H1 (cell line): ENCODE data around the gene TMEM236. TPM values are rescaled to one million over a fixed set of nuclear protein-coding genes. Genes with fewer than 3 reads are reported as not detected.

ENCODE experiments used
- ASH2L ChIP-seq: fragments of 200-600, 300-600 bp; sonication (generic); IDR thresholded peaks from one replicate; pipeline ENCODE4 v1.7.1; 2017; ENCODE audit warnings: low read length
- BACH1 ChIP-seq: IDR thresholded peaks from 2 replicates; pipeline ENCODE4 v1.6.1; 2012; ENCODE audit warnings: low read length, improper control_type of control experiment
- BCL11A ChIP-seq, 2 experiments: IDR thresholded peaks; one replicate each; pipeline ENCODE4 v1.6.1; 2011; ENCODE audit warnings: low read depth in 2 of 2, low read length in 2 of 2, mild to moderate bottlenecking in 2 of 2
- CEBPB ChIP-seq: IDR thresholded peaks from 2 replicates; pipeline ENCODE4 v1.6.1; 2012; ENCODE audit warnings: low read depth, low read length
- CHD2 ChIP-seq: IDR thresholded peaks from 2 replicates; pipeline ENCODE4 v1.6.1; 2012; ENCODE audit warnings: low read length, improper control_type of control experiment
- CTBP2 ChIP-seq: IDR thresholded peaks from 2 replicates; pipeline ENCODE4 v1.7.0; 2011; ENCODE audit warnings: borderline replicate concordance, mild to moderate bottlenecking, moderate library complexity, mixed read lengths, low read length; ENCODE audit not compliant: insufficient read depth, insufficient read length
- EZH2 ChIP-seq: fragments of 200-600 bp; sonication (generic); IDR thresholded peaks from 2 replicates; pipeline ENCODE4 v1.7.1; 2012; ENCODE audit warnings: low read depth, mild to moderate bottlenecking, moderate library complexity, low read length, inconsistent platforms; ENCODE audit not compliant: severe bottlenecking
- GABPA ChIP-seq: IDR thresholded peaks from 2 replicates; pipeline ENCODE4 v1.6.1; 2011; ENCODE audit warnings: mild to moderate bottlenecking, low read length, moderate library complexity, borderline replicate concordance; ENCODE audit not compliant: insufficient read depth
- GTF2F1 ChIP-seq: IDR thresholded peaks from 2 replicates; pipeline ENCODE4 v1.6.1; 2012; ENCODE audit warnings: low read depth, low read length, improper control_type of control experiment, borderline replicate concordance
- MAFK ChIP-seq: IDR thresholded peaks from 2 replicates; pipeline ENCODE4 v1.6.1; 2012; ENCODE audit warnings: low read depth, mild to moderate bottlenecking, improper control_type of control experiment, low read length
- POLR2AphosphoS5 ChIP-seq: IDR thresholded peaks from 2 replicates; pipeline ENCODE4 v1.6.1; 2011; ENCODE audit warnings: low read depth, low read length
- RAD21 ChIP-seq, 2 experiments: IDR thresholded peaks in 1 of 2; conservative IDR thresholded peaks in 1 of 2; 2 replicates each; pipeline ENCODE4 v1.6.1; 2011; ENCODE audit warnings: low read depth in 2 of 2, low read length in 2 of 2, improper control_type of control experiment in 1 of 2, inconsistent platforms in 1 of 2, mild to moderate bottlenecking in 1 of 2, moderate library complexity in 1 of 2
- RBBP5 ChIP-seq: IDR thresholded peaks from 2 replicates; pipeline ENCODE4 v1.7.1; 2012; ENCODE audit warnings: low read depth, mild to moderate bottlenecking, inconsistent platforms, low read length, moderate library complexity, borderline replicate concordance
- SAP30 ChIP-seq: fragments of 300-600 bp; sonication (generic); IDR thresholded peaks from 2 replicates; pipeline ENCODE4 v1.7.1; 2012; ENCODE audit warnings: low read length, moderate library complexity, mild to moderate bottlenecking, inconsistent platforms; ENCODE audit not compliant: insufficient read depth, insufficient replicate concordance
- SIX5 ChIP-seq: IDR thresholded peaks from 2 replicates; pipeline ENCODE4 v1.6.1; 2011; ENCODE audit warnings: mild to moderate bottlenecking, low read depth, low read length
- SP1 ChIP-seq: IDR thresholded peaks from 2 replicates; pipeline ENCODE4 v1.6.1; 2011; ENCODE audit warnings: low read depth, low read length
- SRF ChIP-seq: IDR thresholded peaks from 2 replicates; pipeline ENCODE4 v1.6.1; 2011; ENCODE audit warnings: mild to moderate bottlenecking, low read depth, low read length, moderate library complexity
- TCF12 ChIP-seq: IDR thresholded peaks from 2 replicates; pipeline ENCODE4 v1.6.1; 2011; ENCODE audit warnings: low read depth, mild to moderate bottlenecking, low read length
- ZNF274 ChIP-seq: IDR thresholded peaks from 2 replicates; pipeline ENCODE4 v1.7.0; 2012; ENCODE audit warnings: low read length, borderline replicate concordance; ENCODE audit errors: extremely low read depth
- polyA plus RNA-seq, 7 experiments: library from polyadenylated mRNA; depleted of rRNA in 3 of 7; stranded (reverse) in 5 of 7; unstranded in 2 of 7; fragments of >200 nt in 5 of 7; fragments of 200-250 nt in 2 of 7; gene quantifications; 1 replicate in 5 of 7; 2 replicates in 1 of 7; 4 replicates in 1 of 7; pipeline versions ENCODE4 v1.2.1 to v1.2.3, GENCODE V29; 2011 to 2013; ENCODE audit warnings: missing spikeins in 2 of 7, mixed read lengths in 2 of 7
- total RNA-seq: library from RNA; stranded (reverse); fragmentation: NEBNext Ultra II Directional; extraction: Animal tissue kit (Norgen Biotek cat#: 25700); gene quantifications from 2 replicates; pipeline ENCODE4 v1.2.1, GENCODE V29; 2021
- TF ChIP-seq, protein P1 (sequence below), 3 experiments: IDR thresholded peaks; 1 replicate in 2 of 3; 2 replicates in 1 of 3; pipeline versions ENCODE4 v1.5.1 to v1.6.1; 2011; ENCODE audit warnings: low read length in 3 of 3, mild to moderate bottlenecking in 3 of 3, inconsistent platforms in 2 of 3, low read depth in 1 of 3, moderate library complexity in 1 of 3; ENCODE audit not compliant: insufficient read depth in 1 of 3; ENCODE audit errors: control extremely low read depth in 1 of 3
- TF ChIP-seq, protein P2 (sequence below): IDR thresholded peaks from 2 replicates; pipeline ENCODE4 v1.6.1; 2011; ENCODE audit warnings: low read length, improper control_type of control experiment

Gene TMEM236
- total and polyA plus RNA-seq, 2 of the 8 experiments (the other 6 are each of a cell fraction or from before 2014, with no cell fraction given), result 0.02 to 0.07 TPM

DNA sequence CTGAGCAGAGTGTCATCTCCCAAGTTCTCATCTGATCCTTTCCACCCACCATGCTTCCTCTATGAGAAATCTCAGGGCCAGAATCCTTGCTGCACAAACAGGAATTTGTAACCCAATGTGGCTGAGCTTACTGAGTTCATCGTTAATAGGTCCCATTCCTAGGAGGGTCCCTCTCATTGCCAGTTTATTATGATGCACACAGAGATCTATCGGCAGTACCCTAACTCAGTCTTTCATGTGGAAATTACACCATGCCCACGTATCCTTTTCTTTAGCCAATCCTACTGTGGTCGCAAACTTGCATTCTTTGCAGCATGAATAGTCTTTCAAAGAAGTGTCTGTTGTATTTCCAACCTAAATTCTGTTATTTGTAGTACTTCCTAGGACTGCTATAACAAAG is 12.1 kb downstream of the TMEM236 start (continued):
- no peak for TF ChIP-seq SAP30
- peak; percentile 89 for TF ChIP-seq POLR2AphosphoS5
- TF ChIP-seq RAD21 (IDR thresholded peaks at IDR 0.05 in 1 of 2, conservative IDR thresholded peaks at IDR 0.05 in 1 of 2; ENCODE audit: low read depth in 2 of 2, low read length in 2 of 2), result no peak
- TF ChIP-seq CTBP2, result no peak
- TF ChIP-seq SP1, result 0 out of 2 replicates have a peak, but pooled peaks have one; percentile 17
- TF ChIP-seq RBBP5, result no peak
- TF ChIP-seq TCF12, result 0 out of 2 replicates have a peak, but pooled peaks have one; percentile 69
- TF ChIP-seq GTF2F1, result no peak
- TF ChIP-seq CEBPB, result no peak
- TF ChIP-seq BACH1, result no peak
- TF ChIP-seq, protein P1, sequence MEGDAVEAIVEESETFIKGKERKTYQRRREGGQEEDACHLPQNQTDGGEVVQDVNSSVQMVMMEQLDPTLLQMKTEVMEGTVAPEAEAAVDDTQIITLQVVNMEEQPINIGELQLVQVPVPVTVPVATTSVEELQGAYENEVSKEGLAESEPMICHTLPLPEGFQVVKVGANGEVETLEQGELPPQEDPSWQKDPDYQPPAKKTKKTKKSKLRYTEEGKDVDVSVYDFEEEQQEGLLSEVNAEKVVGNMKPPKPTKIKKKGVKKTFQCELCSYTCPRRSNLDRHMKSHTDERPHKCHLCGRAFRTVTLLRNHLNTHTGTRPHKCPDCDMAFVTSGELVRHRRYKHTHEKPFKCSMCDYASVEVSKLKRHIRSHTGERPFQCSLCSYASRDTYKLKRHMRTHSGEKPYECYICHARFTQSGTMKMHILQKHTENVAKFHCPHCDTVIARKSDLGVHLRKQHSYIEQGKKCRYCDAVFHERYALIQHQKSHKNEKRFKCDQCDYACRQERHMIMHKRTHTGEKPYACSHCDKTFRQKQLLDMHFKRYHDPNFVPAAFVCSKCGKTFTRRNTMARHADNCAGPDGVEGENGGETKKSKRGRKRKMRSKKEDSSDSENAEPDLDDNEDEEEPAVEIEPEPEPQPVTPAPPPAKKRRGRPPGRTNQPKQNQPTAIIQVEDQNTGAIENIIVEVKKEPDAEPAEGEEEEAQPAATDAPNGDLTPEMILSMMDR (IDR thresholded peaks at IDR 0.05; ENCODE audit: control extremely low read depth in 1 of 3, insufficient read depth in 1 of 3, low read depth in 1 of 3, low read length in 3 of 3), result no peak
- TF ChIP-seq SRF, result no peak
- no peak for TF ChIP-seq ZNF274
- TF ChIP-seq, protein P2, sequence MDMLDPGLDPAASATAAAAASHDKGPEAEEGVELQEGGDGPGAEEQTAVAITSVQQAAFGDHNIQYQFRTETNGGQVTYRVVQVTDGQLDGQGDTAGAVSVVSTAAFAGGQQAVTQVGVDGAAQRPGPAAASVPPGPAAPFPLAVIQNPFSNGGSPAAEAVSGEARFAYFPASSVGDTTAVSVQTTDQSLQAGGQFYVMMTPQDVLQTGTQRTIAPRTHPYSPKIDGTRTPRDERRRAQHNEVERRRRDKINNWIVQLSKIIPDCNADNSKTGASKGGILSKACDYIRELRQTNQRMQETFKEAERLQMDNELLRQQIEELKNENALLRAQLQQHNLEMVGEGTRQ, result no peak
- TF ChIP-seq BCL11A (IDR thresholded peaks at IDR 0.05; ENCODE audit: low read depth in 2 of 2, low read length in 2 of 2), result no peak
- no peak for TF ChIP-seq ASH2L
- TF ChIP-seq MAFK, result no peak
- no peak for TF ChIP-seq CHD2
- no peak for TF ChIP-seq EZH2
- TF ChIP-seq SIX5, result no peak
- TF ChIP-seq GABPA, result no peak
- TF ChIP-seq, all 59 proteins: peak for 6
